Measurements from ENCODE around the gene LPIN1.

The LPIN1 gene

GRCh38 chr2:11872247-11872947 is 126.0 kb downstream of the LPIN1 start:
- no peak for DNase-seq

GRCh38 chr2:11872948-11873269 is 126.5 kb downstream of the LPIN1 start:
- no peak for DNase-seq

- no peak for DNase-seq
Observed at GRCh38 chr2:11873356-11874154, 127.1 kb downstream of the LPIN1 start.

GRCh38 chr2:11874861-11875260 is 128.4 kb downstream of the LPIN1 start:
- DNase-seq, result no peak

GRCh38 chr2:11875481-11875880 is 129.0 kb downstream of the LPIN1 start:
- DNase-seq, result no peak

- DNase-seq, result no peak
Observed at GRCh38 chr2:11876436-11876835, 130.0 kb downstream of the LPIN1 start.

- DNase-seq, result no peak
Observed at GRCh38 chr2:11876889-11877288, 130.5 kb downstream of the LPIN1 start.

Data from activated CD8-positive, alpha-beta memory T cell treated with anti-CD3 and anti-CD28 coated beads, Interleukin-2, amount 50 U/mL, for 48 hours (primary cell).